GM20000 (cell line): ENCODE results near the gene CCL28.
"Not testable (repeated sequence)": the region's sequence is repeated elsewhere in the genome, so short reads cannot be mapped to it uniquely, and the experiment has no call there.

Experiments used
- DNase-seq: peaks from one replicate; pipeline ENCODE4 v3.0.0; 2012; ENCODE audit warnings: low spot score
- CTCF ChIP-seq: IDR thresholded peaks from 2 replicates; pipeline ENCODE4 v1.5.1; 2012; ENCODE audit warnings: mild to moderate bottlenecking, control low read depth; ENCODE audit errors: extremely low read depth, missing control alignments

Gene CCL28

GRCh38 chr5:43429016-43429415 lies 16.8 kb upstream of the CCL28 start:
- no peak for DNase-seq
- TF ChIP-seq CTCF = no peak

- no peak for TF ChIP-seq CTCF
- DNase-seq = no peak
These were observed 15.1 kb upstream of the CCL28 start for GRCh38 chr5:43427306-43427705.

- DNase-seq = no peak
- no peak for TF ChIP-seq CTCF
These were observed 13.8 kb upstream of the CCL28 start for GRCh38 chr5:43425983-43426382.

GRCh38 chr5:43423086-43423485 lies 10.9 kb upstream of the CCL28 start:
- DNase-seq = not testable (repeated sequence)

- no peak for DNase-seq
- no peak for TF ChIP-seq CTCF
These were observed 10.0 kb upstream of the CCL28 start for GRCh38 chr5:43422143-43422542.

- no peak for DNase-seq
- TF ChIP-seq CTCF = no peak
These were observed 9.4 kb upstream of the CCL28 start for GRCh38 chr5:43421450-43422133.

GRCh38 chr5:43420241-43420640 lies 8.1 kb upstream of the CCL28 start:
- no peak for TF ChIP-seq CTCF
- DNase-seq = no peak

GRCh38 chr5:43418561-43418960 lies 6.4 kb upstream of the CCL28 start:
- TF ChIP-seq CTCF = no peak
- DNase-seq = no peak
